CD4-positive, alpha-beta memory T cell (primary cell): Measurements from ENCODE around the gene HINT1. TPM values are rescaled to one million over a fixed set of nuclear protein-coding genes. Genes with fewer than 3 reads are reported as not detected.

Experiments
- CTCF ChIA-PET: fragments of 350-600 bp; sonication (Branson Sonifier 250); formaldehyde crosslinking; loops from one replicate; lab custom pipeline; 2021; ENCODE audit warnings: inconsistent platforms; ENCODE audit not compliant: partially characterized antibody; lab: Charles Lee
- POLR2A ChIA-PET: fragments of 350-600 bp; sonication (Branson Sonifier 250); formaldehyde crosslinking; loops from one replicate; lab custom pipeline; 2021; ENCODE audit not compliant: partially characterized antibody; lab: Charles Lee
- DNase-seq, 5 donors: peaks; one replicate each; pipeline versions ENCODE4 v3.0.0 to v3.0.0-alpha.2; 2020 to 2022; ENCODE audit warnings: mixed read lengths in 1 of 5
- H3K27ac ChIP-seq: one replicate; pipeline ENCODE4 v1.7.0; 2013; ENCODE audit warnings: low read depth, low read length
- H3K27me3 ChIP-seq: 2 replicates; pipeline ENCODE4 v1.7.0; 2013; ENCODE audit warnings: mild to moderate bottlenecking, low read length, moderate library complexity; ENCODE audit not compliant: insufficient read depth
- H3K36me3 ChIP-seq: 2 replicates; pipeline ENCODE4 v1.7.0; 2013; ENCODE audit warnings: mild to moderate bottlenecking, low read length, moderate library complexity; ENCODE audit not compliant: insufficient read depth
- H3K4me1 ChIP-seq: 2 replicates; pipeline ENCODE4 v1.7.0; 2013; ENCODE audit warnings: mild to moderate bottlenecking, low read length, moderate library complexity; ENCODE audit not compliant: insufficient read depth
- H3K4me3 ChIP-seq, 2 donors: one replicate each; pipeline ENCODE4 v1.7.0; 2013; ENCODE audit warnings: low read length in 2 of 2, mild to moderate bottlenecking in 1 of 2
- H3K9me3 ChIP-seq, 2 donors: one replicate each; pipeline ENCODE4 v1.7.0; 2013; ENCODE audit warnings: low read length in 2 of 2, control low read depth in 1 of 2; ENCODE audit not compliant: control insufficient read depth in 1 of 2
- H3K27ac Mint-ChIP-seq, 7 donors: one replicate each; pipeline ENCODE4 v1.8.0; 2020 to 2021; ENCODE audit warnings: mixed read lengths in 7 of 7, mild to moderate bottlenecking in 6 of 7, inconsistent platforms in 3 of 7, moderate library complexity in 3 of 7
- H3K27me3 Mint-ChIP-seq, 2 donors: one replicate each; pipeline ENCODE4 v1.8.0; 2020 to 2021; ENCODE audit warnings: mixed read lengths in 2 of 2
- H3K36me3 Mint-ChIP-seq, 2 donors: one replicate each; pipeline ENCODE4 v1.8.0; 2020 to 2021; ENCODE audit warnings: mixed read lengths in 2 of 2, inconsistent platforms in 1 of 2, mild to moderate bottlenecking in 1 of 2
- H3K4me1 Mint-ChIP-seq, 4 donors: one replicate each; pipeline ENCODE4 v1.8.0; 2020 to 2021; ENCODE audit warnings: mixed read lengths in 4 of 4, mild to moderate bottlenecking in 1 of 4
- H3K4me3 Mint-ChIP-seq, 8 donors: one replicate each; pipeline ENCODE4 v1.8.0; 2020 to 2021; ENCODE audit warnings: mixed read lengths in 8 of 8, mild to moderate bottlenecking in 7 of 8, moderate library complexity in 6 of 8, inconsistent platforms in 3 of 8
- H3K9me3 Mint-ChIP-seq, 8 donors: one replicate each; pipeline ENCODE4 v1.8.0; 2020 to 2021; ENCODE audit warnings: mixed read lengths in 8 of 8, mild to moderate bottlenecking in 5 of 8, inconsistent platforms in 3 of 8, moderate library complexity in 1 of 8
- intact Hi-C: fragments of 100-400 bp; cut with micrococcal nuclease; formaldehyde crosslinking; loops from one replicate; pipeline ENCODE4 v1.15.1; 2023
- polyA plus RNA-seq, 2 donors: library from polyadenylated mRNA; unstranded; fragments of 300-500 nt; fragmentation: Illumina TruSeq; gene quantifications; one replicate each; pipeline ENCODE4 v1.2.3, GENCODE V29; 2021
- total RNA-seq, 2 experiments: library from RNA; stranded (reverse); gene quantifications; one replicate each; pipeline ENCODE4 v1.2.3, GENCODE V29; 2021

HINT1 gene
- total and polyA plus RNA-seq, 4 experiments from 2014 or later, result 278 to 559 (median 367) TPM

DNA sequence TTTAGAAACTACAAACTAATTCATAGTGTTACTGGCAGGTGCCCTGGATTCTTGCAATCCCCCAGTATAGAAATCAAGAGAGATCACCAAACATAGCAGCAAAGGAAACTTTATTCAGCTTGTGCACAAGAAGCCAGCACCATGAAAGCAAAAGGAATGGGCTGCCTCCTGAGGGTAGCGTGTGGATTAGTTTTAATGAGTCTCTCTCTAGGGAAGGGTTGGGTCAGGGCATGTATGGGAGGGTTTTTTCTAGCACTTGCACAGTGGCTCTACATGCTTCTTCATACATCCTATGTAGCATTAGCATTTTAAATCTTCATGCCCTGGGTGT lies 44.1 kb upstream of the HINT1 start:
- no peaks in the 10 kb centered on the region for H3K36me3 ChIP-seq
- peaks cover 52% of the 10 kb centered on the region for H3K4me1 ChIP-seq
- no peak for DNase-seq
- peak overlapping the region; percentile 50 to 89 (median 84) for H3K4me3 Mint-ChIP-seq
- H3K9me3 Mint-ChIP-seq, result no peaks in the 10 kb centered on the region
- peak overlapping the region; percentile 75 for H3K27ac ChIP-seq
- no peaks in the 10 kb centered on the region for H3K27me3 Mint-ChIP-seq
- ChIA-PET CTCF (interaction anchor here (0.8 to 2.0 kb wide), 8 partner anchors 12 to 173 kb away, joined by 3 to 12 read pairs (median 4); no protein-coding TSS in a partner anchor), POLR2A (interaction anchor here (0.9 to 4.8 kb wide), 16 partner anchors 13 to 173 kb away, joined by 3 to 45 read pairs (median 5); partner anchors contain the start of gene CDC42SE2)
- peaks cover 36 to 54% (median 46%) of the 10 kb centered on the region in 4 donors for H3K4me1 Mint-ChIP-seq
- H3K27ac Mint-ChIP-seq, result peak overlapping the region; percentile 91 to 99 (median 98)
- no peaks in the 10 kb centered on the region for H3K27me3 ChIP-seq
- H3K9me3 ChIP-seq, result no peaks in the 10 kb centered on the region
- intact Hi-C loops, result loop anchor here (1.0 to 2.0 kb wide), 5 partner anchors 16 to 173 kb away; partner anchors contain the start of gene LYRM7
- H3K4me3 ChIP-seq, result peak overlapping the region in 1 of 2 donors; percentile 25
- H3K36me3 Mint-ChIP-seq, result no peaks in the 10 kb centered on the region

GRCh38 chr5:131206772-131207171 lies 41.7 kb upstream of the HINT1 start:
- intact Hi-C loops, result no loop called here
- Mint-ChIP-seq H3K36me3 (peaks cover 2 to 7% of the 10 kb centered on the region in 2 donors), H3K27ac (peak overlapping the region in 6 of 7 donors; percentile 4 to 70 (median 48)), H3K27me3 (no peaks in the 10 kb centered on the region), H3K9me3 (no peaks in the 10 kb centered on the region), H3K4me3 (peak overlapping the region in 1 of 8 donors; percentile 8), H3K4me1 (peaks cover 30 to 43% (median 37%) of the 10 kb centered on the region in 4 donors)
- ChIA-PET CTCF (interaction anchor here (1.2 to 1.4 kb wide), 2 partner anchors 15 to 209 kb away, joined by 3 to 5 read pairs; no protein-coding TSS in a partner anchor), POLR2A (interaction anchor here (0.9 to 4.8 kb wide), 4 partner anchors 46 to 64 kb away, joined by 3 to 45 read pairs (median 6); partner anchors contain the start of gene CDC42SE2)
- H3K27me3 ChIP-seq, result no peaks in the 10 kb centered on the region
- H3K36me3 ChIP-seq, result no peaks in the 10 kb centered on the region
- H3K4me3 ChIP-seq, result no peak overlapping the region
- no peak for DNase-seq
- no peaks in the 10 kb centered on the region for H3K9me3 ChIP-seq
- no peak overlapping the region for H3K27ac ChIP-seq
- peaks cover 40% of the 10 kb centered on the region for H3K4me1 ChIP-seq

DNA sequence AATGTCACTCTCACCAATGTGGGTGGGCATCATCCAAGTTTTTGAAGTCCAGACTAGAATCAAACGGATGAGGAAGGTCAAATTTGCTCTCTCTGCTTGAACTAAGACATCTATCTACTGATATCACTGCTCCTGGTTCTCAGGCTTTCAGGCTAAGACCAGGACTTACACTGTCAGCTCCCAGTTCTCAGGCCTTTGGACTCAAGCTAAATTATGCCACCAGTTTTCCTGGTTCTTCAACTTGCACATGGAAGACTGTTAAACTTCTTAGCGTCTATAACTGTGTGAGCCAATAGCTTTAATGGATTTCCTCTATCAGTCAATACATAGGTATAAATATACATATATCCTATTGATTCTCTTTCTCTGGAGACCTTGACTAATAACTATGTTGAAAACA lies 41.0 kb upstream of the HINT1 start:
- peak overlapping the region in 3 of 7 donors; percentile 19 to 44 (median 26) for H3K27ac Mint-ChIP-seq
- peaks cover 34% of the 10 kb centered on the region for H3K4me1 ChIP-seq
- no peak for DNase-seq
- no peak overlapping the region for H3K27ac ChIP-seq
- no peaks in the 10 kb centered on the region for H3K9me3 Mint-ChIP-seq
- ChIA-PET POLR2A (interaction anchor here (0.9 to 4.8 kb wide), 4 partner anchors 47 to 65 kb away, joined by 3 to 45 read pairs (median 6); partner anchors contain the start of gene CDC42SE2), CTCF (no interaction called here)
- no peak overlapping the region for H3K4me3 Mint-ChIP-seq
- H3K4me1 Mint-ChIP-seq, result peaks cover 28 to 37% (median 34%) of the 10 kb centered on the region in 4 donors
- intact Hi-C loops, result no loop called here
- no peaks in the 10 kb centered on the region for H3K27me3 Mint-ChIP-seq
- H3K36me3 ChIP-seq, result no peaks in the 10 kb centered on the region
- H3K4me3 ChIP-seq, result no peak overlapping the region
- H3K9me3 ChIP-seq, result no peaks in the 10 kb centered on the region
- no peaks in the 10 kb centered on the region for H3K27me3 ChIP-seq
- peaks cover 2 to 7% of the 10 kb centered on the region in 2 donors for H3K36me3 Mint-ChIP-seq

- H3K9me3 ChIP-seq, result no peaks in the 10 kb centered on the region
- H3K27ac ChIP-seq, result no peak overlapping the region
- no peak for DNase-seq
- peaks cover 23% of the 10 kb centered on the region for H3K4me1 ChIP-seq
- intact Hi-C loops, result no loop called here
- Mint-ChIP-seq H3K9me3 (no peaks in the 10 kb centered on the region), H3K4me1 (peaks cover 18 to 26% (median 23%) of the 10 kb centered on the region in 4 donors), H3K4me3 (no peak overlapping the region), H3K27ac (peak overlapping the region in 1 of 7 donors; percentile 35), H3K36me3 (peaks cover 2 to 11% of the 10 kb centered on the region in 2 donors), H3K27me3 (no peaks in the 10 kb centered on the region)
- ChIA-PET POLR2A (interaction anchor here (0.5 kb wide), 2 partner anchors 125 to 137 kb away, joined by 3 to 4 read pairs; no protein-coding TSS in a partner anchor), CTCF (no interaction called here)
- H3K36me3 ChIP-seq, result no peaks in the 10 kb centered on the region
- no peaks in the 10 kb centered on the region for H3K27me3 ChIP-seq
- no peak overlapping the region for H3K4me3 ChIP-seq
Observed at GRCh38 chr5:131204964-131205363, 39.9 kb upstream of the HINT1 start.

- POLR2A ChIA-PET, result no interaction called here
- peaks cover 0 to 5% (median 2%) of the 10 kb centered on the region in 4 donors for H3K4me1 Mint-ChIP-seq
- H3K4me3 ChIP-seq, result no peak overlapping the region
- no peaks in the 10 kb centered on the region for H3K9me3 ChIP-seq
- peaks cover 6 to 20% of the 10 kb centered on the region in 2 donors for H3K36me3 Mint-ChIP-seq
- no peaks in the 10 kb centered on the region for H3K36me3 ChIP-seq
- H3K27ac Mint-ChIP-seq, result no peak overlapping the region
- intact Hi-C loops, result no loop called here
- CTCF ChIA-PET, result interaction anchor here (0.8 kb wide), 1 partner anchor 181 kb away, joined by 3 read pairs; no protein-coding TSS in a partner anchor
- no peak for DNase-seq
- no peaks in the 10 kb centered on the region for H3K4me1 ChIP-seq
- H3K27ac ChIP-seq, result no peak overlapping the region
- H3K9me3 Mint-ChIP-seq, result no peaks in the 10 kb centered on the region
- no peaks in the 10 kb centered on the region for H3K27me3 Mint-ChIP-seq
- no peaks in the 10 kb centered on the region for H3K27me3 ChIP-seq
- H3K4me3 Mint-ChIP-seq, result no peak overlapping the region
Observed at GRCh38 chr5:131200560-131200959, 35.5 kb upstream of the HINT1 start.

DNA sequence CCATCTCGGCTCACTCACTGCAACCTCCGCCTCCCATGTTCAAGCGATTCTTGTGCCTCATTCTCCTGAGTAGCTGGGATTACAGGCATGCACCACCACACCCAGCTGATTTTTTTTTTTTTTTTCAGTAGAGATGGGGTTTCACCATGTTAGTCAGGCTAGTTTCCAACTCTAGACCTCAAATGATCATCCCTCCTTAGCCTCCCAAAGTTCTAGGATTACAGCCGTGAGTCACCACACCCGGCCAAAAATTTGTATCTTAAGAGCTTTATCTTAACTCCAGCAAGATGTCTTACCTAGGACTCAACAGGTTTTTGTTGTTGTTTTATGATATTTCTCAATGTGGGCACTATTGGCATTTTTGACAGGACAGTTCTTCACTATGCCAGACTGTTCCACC lies 33.6 kb upstream of the HINT1 start:
- no peak overlapping the region for H3K4me3 Mint-ChIP-seq
- Histone ChIP-seq H3K4me1 (no peaks in the 10 kb centered on the region), H3K27ac (no peak overlapping the region), H3K4me3 (no peak overlapping the region), H3K27me3 (no peaks in the 10 kb centered on the region), H3K36me3 (no peaks in the 10 kb centered on the region), H3K9me3 (no peaks in the 10 kb centered on the region)
- ChIA-PET CTCF (no interaction called here), POLR2A (interaction anchor here (1.4 kb wide), 2 partner anchors 23 to 54 kb away, joined by 3 to 4 read pairs; no protein-coding TSS in a partner anchor)
- no peak for DNase-seq
- peaks cover 5 to 20% of the 10 kb centered on the region in 2 donors for H3K36me3 Mint-ChIP-seq
- peaks cover 0 to 5% (median 2%) of the 10 kb centered on the region in 4 donors for H3K4me1 Mint-ChIP-seq
- H3K9me3 Mint-ChIP-seq, result no peaks in the 10 kb centered on the region
- intact Hi-C loops, result no loop called here
- H3K27me3 Mint-ChIP-seq, result no peaks in the 10 kb centered on the region
- no peak overlapping the region for H3K27ac Mint-ChIP-seq

- Histone ChIP-seq H3K4me1 (no peaks in the 10 kb centered on the region), H3K9me3 (no peaks in the 10 kb centered on the region), H3K4me3 (no peak overlapping the region), H3K36me3 (no peaks in the 10 kb centered on the region), H3K27ac (no peak overlapping the region), H3K27me3 (no peaks in the 10 kb centered on the region)
- no peak for DNase-seq
- H3K4me1 Mint-ChIP-seq, result peaks cover 0 to 6% (median 3%) of the 10 kb centered on the region in 4 donors
- H3K27me3 Mint-ChIP-seq, result no peaks in the 10 kb centered on the region
- CTCF ChIA-PET, result no interaction called here
- intact Hi-C loops, result no loop called here
- H3K36me3 Mint-ChIP-seq, result peaks cover 5 to 17% of the 10 kb centered on the region in 2 donors
- POLR2A ChIA-PET, result interaction anchor here (1.2 kb wide), 1 partner anchor 56 kb away, joined by 3 read pairs; no protein-coding TSS in a partner anchor
- no peaks in the 10 kb centered on the region for H3K9me3 Mint-ChIP-seq
- H3K4me3 Mint-ChIP-seq, result no peak overlapping the region
- no peak overlapping the region for H3K27ac Mint-ChIP-seq
Observed at GRCh38 chr5:131196331-131196730, 31.3 kb upstream of the HINT1 start.
